ENCODE data around the gene ZC3H12D.

DNA sequence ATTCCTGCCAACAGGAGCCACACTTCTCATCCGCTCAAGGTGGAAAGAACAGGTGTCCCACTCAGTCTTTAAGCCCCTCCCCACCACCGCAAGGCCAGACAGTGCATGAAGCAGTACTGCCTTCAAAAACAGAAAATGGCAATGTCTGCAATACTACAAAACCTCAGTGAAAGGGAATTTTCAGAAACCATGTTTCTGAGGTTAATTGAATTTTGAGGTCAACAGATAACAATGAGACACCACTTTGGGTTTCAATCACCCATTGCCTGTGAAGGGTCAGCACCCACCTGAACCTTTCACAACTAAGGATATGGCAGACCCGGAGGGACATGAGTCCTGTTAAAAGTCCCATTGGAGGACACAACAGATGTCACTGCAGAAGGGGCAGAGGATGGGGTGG lies 13.0 kb downstream of the ZC3H12D start:
- TF ChIP-seq GATA2 (IDR thresholded peaks at IDR 0.05; ENCODE audit: low read depth, low read length) (no peak), GATA3 (IDR thresholded peaks at IDR 0.05; ENCODE audit: low read depth, low read length) (no peak)

Measured in SH-SY5Y (cell line).